ENCODE measurements around the gene BTBD9. TPM values are rescaled to one million over a fixed set of nuclear protein-coding genes. Genes with fewer than 3 reads are reported as not detected.

Gene BTBD9
- polyA plus RNA-seq, 2 of the 4 experiments (the other 2 are of a cell fraction), result 2.3 to 4.6 TPM

GRCh38 chr6:38138374-38138773, 501.4 kb downstream of the BTBD9 start:
- 98% methylated on average over 5 of the region's 5 CpGs for WGBS (ENCODE audit: missing lambda C conversion rate)
- POLR2A ChIA-PET, result no interaction called here
- ATAC-seq, result no peak
- DNase-seq (ENCODE audit: low read depth in 1 of 2, low spot score in 1 of 2), result no peak
- TF ChIP-seq, protein P1, sequence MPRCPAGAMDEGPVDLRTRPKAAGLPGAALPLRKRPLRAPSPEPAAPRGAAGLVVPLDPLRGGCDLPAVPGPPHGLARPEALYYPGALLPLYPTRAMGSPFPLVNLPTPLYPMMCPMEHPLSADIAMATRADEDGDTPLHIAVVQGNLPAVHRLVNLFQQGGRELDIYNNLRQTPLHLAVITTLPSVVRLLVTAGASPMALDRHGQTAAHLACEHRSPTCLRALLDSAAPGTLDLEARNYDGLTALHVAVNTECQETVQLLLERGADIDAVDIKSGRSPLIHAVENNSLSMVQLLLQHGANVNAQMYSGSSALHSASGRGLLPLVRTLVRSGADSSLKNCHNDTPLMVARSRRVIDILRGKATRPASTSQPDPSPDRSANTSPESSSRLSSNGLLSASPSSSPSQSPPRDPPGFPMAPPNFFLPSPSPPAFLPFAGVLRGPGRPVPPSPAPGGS (IDR thresholded peaks at IDR 0.05), result no peak
- no peak for TF ChIP-seq CHD2 (IDR thresholded peaks at IDR 0.05; ENCODE audit: low read length, partially characterized antibody)
- no peak for TF ChIP-seq NFE2L2 (conservative IDR thresholded peaks at IDR 0.05; ENCODE audit: low read length)
- no peak for TF ChIP-seq SMC3 (IDR thresholded peaks at IDR 0.05)
- no peak for TF ChIP-seq HES2 (IDR thresholded peaks at IDR 0.05)
- no peak for TF ChIP-seq ZC3H11A (IDR thresholded peaks at IDR 0.05)
- no peak for TF ChIP-seq MAFK (IDR thresholded peaks at IDR 0.05; ENCODE audit: partially characterized antibody)
- no peak for TF ChIP-seq CBX8 (IDR thresholded peaks at IDR 0.05)
- no peak for TF ChIP-seq CEBPB (IDR thresholded peaks at IDR 0.05)
- no peak for TF ChIP-seq NPAS2 (CRISPR knock-in tag; IDR thresholded peaks at IDR 0.05; ENCODE audit: borderline replicate concordance)
- TF ChIP-seq RNF2 (IDR thresholded peaks at IDR 0.05; ENCODE audit: borderline replicate concordance, low read depth), result no peak
- no peak for TF ChIP-seq CHD4 (IDR thresholded peaks at IDR 0.05; ENCODE audit: borderline replicate concordance)
- TF ChIP-seq RFX5 (IDR thresholded peaks at IDR 0.05), result no peak
- TF ChIP-seq, protein P2, sequence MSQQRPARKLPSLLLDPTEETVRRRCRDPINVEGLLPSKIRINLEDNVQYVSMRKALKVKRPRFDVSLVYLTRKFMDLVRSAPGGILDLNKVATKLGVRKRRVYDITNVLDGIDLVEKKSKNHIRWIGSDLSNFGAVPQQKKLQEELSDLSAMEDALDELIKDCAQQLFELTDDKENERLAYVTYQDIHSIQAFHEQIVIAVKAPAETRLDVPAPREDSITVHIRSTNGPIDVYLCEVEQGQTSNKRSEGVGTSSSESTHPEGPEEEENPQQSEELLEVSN (IDR thresholded peaks at IDR 0.05; ENCODE audit: borderline replicate concordance, low read depth), result no peak
- TF ChIP-seq PBX3 (IDR thresholded peaks at IDR 0.05), result no peak
- no peaks in the 10 kb centered on the region for H3K9me3 ChIP-seq
- no peak overlapping the region for H3K4me2 ChIP-seq
- no peak overlapping the region for H3K4me3 ChIP-seq
- no peak overlapping the region for H3K27ac ChIP-seq
- no peak for FAIRE-seq
- CTCF ChIA-PET, result interaction anchor here (0.7 kb wide), 1 partner anchor 355 kb away, joined by 3 read pairs; no protein-coding TSS in a partner anchor
- no peaks in the 10 kb centered on the region for H3K4me1 ChIP-seq

DNA sequence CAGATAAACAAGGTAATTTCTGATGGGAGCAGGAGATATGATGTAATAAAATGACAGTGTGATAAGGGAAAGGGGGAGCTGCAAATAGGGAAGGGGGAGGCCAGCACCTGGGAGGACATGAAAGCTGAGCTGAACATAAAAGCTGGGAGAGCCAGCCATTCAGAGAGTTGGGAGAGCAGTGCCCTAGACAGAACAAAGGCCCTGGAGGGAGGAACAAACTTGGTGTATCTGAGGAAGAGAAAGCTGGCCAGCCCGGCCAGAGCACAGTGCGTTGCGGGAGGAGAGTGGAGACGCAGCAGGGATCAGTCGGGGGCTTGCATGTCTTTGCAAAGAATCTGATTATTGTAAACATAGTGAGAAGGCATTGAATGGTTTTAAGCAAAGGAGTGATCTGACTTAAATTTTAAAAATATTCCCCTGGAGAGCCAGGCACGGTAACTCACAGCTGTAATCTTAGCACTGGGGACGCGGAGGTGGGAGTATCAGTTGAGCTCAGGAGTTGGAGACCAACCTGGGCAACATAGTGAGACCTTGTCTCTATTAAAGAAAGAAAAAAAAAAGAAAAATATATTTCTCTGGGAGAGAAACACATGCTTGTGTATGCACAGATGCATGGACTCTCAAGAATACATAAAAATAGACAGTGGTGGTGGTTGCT, 502.0 kb downstream of the BTBD9 start:
- H3K4me2 ChIP-seq, result no peak overlapping the region
- no peak for DNase-seq (ENCODE audit: low read depth in 1 of 2, low spot score in 1 of 2)
- no peak for ATAC-seq
- H3K9me3 ChIP-seq, result no peaks in the 10 kb centered on the region
- no peak overlapping the region for H3K27ac ChIP-seq
- H3K4me3 ChIP-seq, result no peak overlapping the region
- POLR2A ChIA-PET, result no interaction called here
- H3K4me1 ChIP-seq, result no peaks in the 10 kb centered on the region
- FAIRE-seq, result no peak
- CTCF ChIA-PET, result interaction anchor here (0.7 kb wide), 1 partner anchor 356 kb away, joined by 3 read pairs; no protein-coding TSS in a partner anchor
- no peak for TF ChIP-seq RAD21 (conservative IDR thresholded peaks at IDR 0.05 in 1 of 2, IDR thresholded peaks at IDR 0.05 in 1 of 2)
- no peak for TF ChIP-seq EHF (CRISPR knock-in tag; IDR thresholded peaks at IDR 0.05)
- TF ChIP-seq RNF2 (IDR thresholded peaks at IDR 0.05; ENCODE audit: borderline replicate concordance, low read depth), result no peak
- no peak for TF ChIP-seq EHMT2 (IDR thresholded peaks at IDR 0.05; ENCODE audit: low read depth)
- TF ChIP-seq ESRRA (IDR thresholded peaks at IDR 0.05; ENCODE audit: borderline replicate concordance, low read length), result no peak
- no peak for TF ChIP-seq JUNB (IDR thresholded peaks at IDR 0.05)
- TF ChIP-seq POLR2A (IDR thresholded peaks at IDR 0.05; ENCODE audit: low read length), result no peak
- TF ChIP-seq ZSCAN20 (CRISPR knock-in tag; IDR thresholded peaks at IDR 0.05), result no peak
- TF ChIP-seq FOSB (CRISPR knock-in tag; IDR thresholded peaks at IDR 0.05), result no peak
- no peak for TF ChIP-seq PHF8 (IDR thresholded peaks at IDR 0.05; ENCODE audit: borderline replicate concordance, low read depth)
- 93% methylated on average over 8 of the region's 8 CpGs for WGBS (ENCODE audit: missing lambda C conversion rate)

All from A549 (cell line).